Esophagus muscularis mucosa (tissue), 4 donors: ENCODE results near the gene BASP1.

Experiments used
- CTCF ChIP-seq, 3 experiments: fragments of 200-600 bp in 2 of 3; fragments of 450-650 bp in 1 of 3; sonication (generic) in 2 of 3; IDR thresholded peaks; one replicate each; pipeline ENCODE4 v1.5.1; 2017 to 2019; ENCODE audit warnings: antibody characterized with exemption in 3 of 3, mild to moderate bottlenecking in 2 of 3, moderate library complexity in 1 of 3
- EP300 ChIP-seq: sonication (generic); formaldehyde crosslinking; IDR thresholded peaks from one replicate; pipeline ENCODE4 v1.6.1; 2017; ENCODE audit warnings: antibody characterized with exemption
- POLR2A ChIP-seq: fragments of 450-650 bp; IDR thresholded peaks from one replicate; pipeline ENCODE4 v1.6.1; 2017; ENCODE audit warnings: antibody characterized with exemption, moderate library complexity, mild to moderate bottlenecking, low read depth
- POLR2AphosphoS5 ChIP-seq, 2 donors: sonication (generic); formaldehyde crosslinking; IDR thresholded peaks; one replicate each; pipeline ENCODE4 v1.6.1; 2017; ENCODE audit warnings: antibody characterized with exemption in 2 of 2

DNA sequence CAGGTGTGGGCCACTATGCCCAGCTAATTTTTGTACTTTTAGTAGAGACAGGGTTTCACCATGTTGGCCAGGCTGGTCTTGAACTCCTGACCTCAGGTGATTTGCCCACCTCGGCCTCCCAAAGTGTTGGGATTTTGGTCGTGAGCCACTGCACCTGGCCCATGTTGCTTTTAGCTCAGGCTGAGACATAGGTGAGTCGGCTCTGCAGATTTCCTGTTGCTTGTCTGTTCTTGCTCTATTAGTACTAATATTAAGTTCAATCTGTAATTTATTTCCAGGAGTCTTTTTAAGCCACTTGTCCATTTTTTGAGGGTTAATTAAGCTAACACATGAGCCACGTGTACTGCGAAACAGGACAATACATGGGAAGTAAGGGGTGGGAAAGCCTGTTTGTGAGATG, 21.4 kb upstream of the BASP1 start:
- TF ChIP-seq POLR2AphosphoS5 (IDR thresholded peaks at IDR 0.05): no peak
- TF ChIP-seq CTCF (IDR thresholded peaks at IDR 0.05): no peak
- no peak for TF ChIP-seq POLR2A
- no peak for TF ChIP-seq EP300
